NCI-H1092 (cell line): Measurements from ENCODE around the gene PTGFRN.

Experiments used
- DNase-seq: peaks from one replicate; lab custom pipeline; 2025; lab: John Stamatoyannopoulos, UW

PTGFRN gene

DNA sequence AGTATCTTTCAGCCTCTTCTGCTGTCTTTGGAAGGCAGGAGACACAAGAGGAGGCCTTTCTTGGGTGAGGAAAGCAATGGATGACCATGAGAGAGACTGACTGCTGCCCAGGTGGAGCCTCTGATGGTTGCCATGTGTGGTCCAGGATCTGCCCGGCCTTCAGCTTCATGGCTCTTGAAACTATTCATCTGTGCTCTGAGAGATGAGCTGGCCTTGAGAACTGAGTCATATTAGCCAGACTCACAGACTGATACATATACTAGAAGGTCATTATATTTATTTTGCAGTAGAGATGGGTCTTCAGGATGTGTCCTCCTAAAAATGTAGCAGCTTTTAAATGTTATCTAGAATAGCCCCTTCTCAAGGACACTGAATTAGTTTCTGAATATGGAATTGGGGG is 33.7 kb downstream of the PTGFRN start:
- DNase-seq: no peak

DNA sequence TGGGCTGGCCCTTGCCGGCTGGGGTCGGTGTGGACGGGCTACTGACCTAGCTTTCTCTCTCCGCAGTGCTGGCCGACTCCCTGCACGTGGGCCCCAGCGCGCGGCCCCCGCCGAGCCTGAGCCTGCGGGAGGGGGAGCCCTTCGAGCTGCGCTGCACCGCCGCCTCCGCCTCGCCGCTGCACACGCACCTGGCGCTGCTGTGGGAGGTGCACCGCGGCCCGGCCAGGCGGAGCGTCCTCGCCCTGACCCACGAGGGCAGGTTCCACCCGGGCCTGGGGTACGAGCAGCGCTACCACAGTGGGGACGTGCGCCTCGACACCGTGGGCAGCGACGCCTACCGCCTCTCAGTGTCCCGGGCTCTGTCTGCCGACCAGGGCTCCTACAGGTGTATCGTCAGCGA is 34.9 kb downstream of the PTGFRN start:
- no peak for DNase-seq

DNA sequence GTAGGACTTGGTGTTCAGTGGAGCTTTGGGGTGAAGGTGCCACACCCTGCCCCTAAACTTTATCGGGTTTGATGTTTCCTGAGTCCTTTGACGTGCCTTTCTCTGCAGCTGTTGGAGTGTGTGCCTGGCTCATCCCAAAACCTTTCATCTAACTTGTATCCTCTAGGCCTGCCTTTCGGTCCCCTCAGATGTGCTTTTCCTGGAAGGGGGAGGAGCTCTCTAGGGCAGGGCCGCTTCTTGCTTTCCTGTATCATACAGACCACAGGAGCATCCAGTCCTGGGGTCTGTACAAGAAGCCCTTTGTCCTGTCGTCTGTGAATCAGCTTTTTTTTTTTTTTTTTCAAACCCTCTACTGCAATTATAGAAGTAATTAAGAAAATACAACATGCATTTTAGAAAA is 35.7 kb downstream of the PTGFRN start:
- no peak for DNase-seq

DNA sequence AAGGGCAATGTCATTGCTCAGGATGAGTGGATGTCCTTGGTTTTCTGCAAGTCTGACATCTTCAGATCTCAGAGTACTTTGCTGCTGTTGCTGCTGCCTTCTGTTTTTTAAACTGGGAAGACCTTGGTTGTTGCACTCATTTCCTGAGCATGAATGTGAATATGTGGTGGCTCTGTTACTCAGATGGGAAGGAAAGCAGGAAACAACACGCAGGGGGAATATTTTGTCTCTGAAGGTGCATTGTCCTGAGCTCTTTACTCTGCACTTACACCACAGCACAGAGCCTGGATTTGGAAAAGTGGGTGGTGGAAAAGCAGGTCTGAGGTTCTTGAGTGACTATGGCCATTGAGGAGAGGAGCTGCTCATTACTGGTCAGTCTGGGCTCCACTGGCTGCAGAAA is 36.3 kb downstream of the PTGFRN start:
- no peak for DNase-seq

DNA sequence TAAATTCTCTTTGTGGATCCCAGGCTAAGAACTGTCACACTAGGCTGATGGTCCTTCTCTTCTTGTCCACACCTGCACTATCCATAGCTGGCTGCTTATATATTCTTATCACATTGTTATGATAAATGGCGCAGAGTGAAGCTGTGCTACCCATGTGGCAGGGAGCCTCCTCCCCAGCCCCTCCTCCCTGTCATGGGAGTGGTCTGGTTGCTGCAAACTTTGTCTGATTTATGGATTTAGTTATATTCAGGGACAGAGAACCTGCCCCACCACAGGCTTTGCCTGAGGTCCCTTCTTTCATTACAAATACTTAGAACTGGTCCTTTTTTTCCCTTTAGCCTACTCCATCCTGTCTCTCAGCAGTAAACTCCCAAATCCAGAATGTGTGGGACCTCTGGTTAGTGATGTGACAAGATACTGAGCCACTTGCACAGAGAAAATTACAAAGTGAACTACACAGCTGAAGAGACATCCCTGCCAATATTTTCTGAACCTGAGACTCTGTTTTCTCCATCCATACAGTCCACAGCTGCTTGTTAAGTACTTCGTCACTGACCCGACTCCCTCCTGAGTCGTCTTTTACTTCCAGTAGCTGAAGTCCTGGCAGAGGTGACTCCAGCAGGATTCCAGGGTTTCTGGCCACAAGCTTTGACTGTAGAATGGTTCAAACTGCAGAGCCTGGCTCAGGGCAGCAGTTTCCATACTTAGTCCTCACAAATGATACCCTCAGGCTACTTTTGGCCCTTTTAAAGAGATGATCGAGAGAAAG is 37.6 kb downstream of the PTGFRN start:
- DNase-seq: no peak

DNA sequence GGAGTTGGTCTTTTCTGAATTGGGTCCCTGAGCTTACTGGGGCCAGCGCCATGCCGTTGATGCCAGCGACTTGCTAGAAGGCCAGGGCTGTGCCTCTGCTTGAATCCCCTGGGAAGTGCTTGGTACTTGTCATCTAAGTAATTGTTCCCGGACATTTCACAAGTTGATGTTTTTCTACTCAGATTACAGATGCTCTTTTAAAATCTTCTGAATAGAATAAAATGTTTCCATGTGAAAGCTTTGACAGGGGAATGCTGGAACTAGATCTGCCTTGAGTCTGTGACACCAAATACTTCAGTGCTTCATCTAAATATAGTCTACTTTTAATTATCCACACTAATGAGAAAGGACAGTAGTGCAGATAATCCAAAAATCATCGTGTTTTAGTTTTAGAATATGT is 38.3 kb downstream of the PTGFRN start:
- no peak for DNase-seq

DNA sequence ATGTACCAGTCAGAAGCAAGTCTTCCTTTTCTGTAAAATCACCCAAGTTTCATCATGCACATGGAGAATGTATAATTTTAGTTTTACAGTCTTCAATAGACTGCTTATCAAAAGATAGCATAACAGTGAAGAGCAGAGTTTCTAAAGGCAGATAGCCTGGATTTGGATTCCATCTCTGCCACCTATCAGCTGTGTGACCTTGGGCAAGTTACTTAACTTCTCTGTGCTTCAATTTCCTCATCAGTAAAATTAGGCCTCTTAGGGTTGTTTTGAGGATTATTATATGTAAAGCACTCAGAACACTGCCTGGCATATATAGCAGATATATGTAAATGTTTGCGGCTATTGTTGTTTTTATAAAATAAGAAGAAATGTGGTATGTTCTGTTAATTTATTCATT is 38.9 kb downstream of the PTGFRN start:
- no peak for DNase-seq

DNA sequence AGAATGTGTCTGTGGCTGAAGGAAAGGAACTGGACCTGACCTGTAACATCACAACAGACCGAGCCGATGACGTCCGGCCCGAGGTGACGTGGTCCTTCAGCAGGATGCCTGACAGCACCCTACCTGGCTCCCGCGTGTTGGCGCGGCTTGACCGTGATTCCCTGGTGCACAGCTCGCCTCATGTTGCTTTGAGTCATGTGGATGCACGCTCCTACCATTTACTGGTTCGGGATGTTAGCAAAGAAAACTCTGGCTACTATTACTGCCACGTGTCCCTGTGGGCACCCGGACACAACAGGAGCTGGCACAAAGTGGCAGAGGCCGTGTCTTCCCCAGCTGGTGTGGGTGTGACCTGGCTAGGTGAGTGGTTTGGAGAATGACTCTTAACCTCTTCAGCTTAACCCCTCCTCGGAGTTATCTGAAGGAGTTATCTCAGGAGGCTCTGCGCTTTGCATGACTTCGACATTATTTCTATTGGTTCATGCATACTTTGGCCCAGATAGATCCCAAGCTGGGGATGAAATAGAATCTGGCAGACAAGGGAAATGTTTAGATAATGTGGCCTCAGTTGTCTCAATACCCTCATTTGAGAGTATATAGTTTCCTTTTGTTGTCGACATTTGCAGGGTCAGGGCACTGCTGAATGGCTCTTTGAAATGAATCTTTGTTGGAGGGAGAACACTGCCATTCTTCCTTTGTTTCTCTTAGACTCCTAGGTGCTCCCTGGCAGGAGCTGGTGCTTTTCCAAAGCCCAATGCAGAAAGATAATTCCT is 39.7 kb downstream of the PTGFRN start:
- DNase-seq: no peak

DNA sequence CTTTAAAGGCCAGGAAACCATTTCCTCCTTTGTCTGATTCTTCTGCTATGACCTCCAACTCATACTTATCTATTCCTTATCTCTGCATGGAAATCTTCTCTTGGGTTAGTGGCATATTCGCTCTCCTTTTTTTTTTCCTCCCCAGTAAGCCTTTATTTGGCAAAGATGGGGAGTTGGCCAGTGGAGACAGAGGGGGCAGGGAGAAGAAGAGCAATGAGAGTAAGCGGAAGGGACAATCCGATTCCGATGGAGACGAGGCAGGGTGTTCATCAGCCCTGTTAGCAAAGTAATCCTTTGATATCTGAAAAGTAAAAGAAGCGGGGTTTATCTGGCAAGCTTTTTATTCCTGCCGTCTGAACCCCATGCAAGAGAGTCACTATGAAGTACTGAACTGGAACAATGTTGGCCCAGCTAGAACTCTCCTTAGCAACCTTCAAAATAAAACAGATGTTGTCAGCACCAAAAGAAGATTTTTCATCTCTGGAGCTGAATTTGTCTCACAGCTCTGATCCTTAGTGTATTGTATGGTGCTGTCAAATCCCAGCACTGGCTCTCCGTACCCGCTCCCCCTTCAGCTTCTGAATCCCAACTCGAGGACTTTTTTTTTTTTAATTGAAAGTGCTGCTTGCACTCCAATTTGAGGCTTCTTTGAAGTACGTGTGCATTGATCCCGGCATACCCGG is 40.9 kb downstream of the PTGFRN start:
- DNase-seq: no peak

DNA sequence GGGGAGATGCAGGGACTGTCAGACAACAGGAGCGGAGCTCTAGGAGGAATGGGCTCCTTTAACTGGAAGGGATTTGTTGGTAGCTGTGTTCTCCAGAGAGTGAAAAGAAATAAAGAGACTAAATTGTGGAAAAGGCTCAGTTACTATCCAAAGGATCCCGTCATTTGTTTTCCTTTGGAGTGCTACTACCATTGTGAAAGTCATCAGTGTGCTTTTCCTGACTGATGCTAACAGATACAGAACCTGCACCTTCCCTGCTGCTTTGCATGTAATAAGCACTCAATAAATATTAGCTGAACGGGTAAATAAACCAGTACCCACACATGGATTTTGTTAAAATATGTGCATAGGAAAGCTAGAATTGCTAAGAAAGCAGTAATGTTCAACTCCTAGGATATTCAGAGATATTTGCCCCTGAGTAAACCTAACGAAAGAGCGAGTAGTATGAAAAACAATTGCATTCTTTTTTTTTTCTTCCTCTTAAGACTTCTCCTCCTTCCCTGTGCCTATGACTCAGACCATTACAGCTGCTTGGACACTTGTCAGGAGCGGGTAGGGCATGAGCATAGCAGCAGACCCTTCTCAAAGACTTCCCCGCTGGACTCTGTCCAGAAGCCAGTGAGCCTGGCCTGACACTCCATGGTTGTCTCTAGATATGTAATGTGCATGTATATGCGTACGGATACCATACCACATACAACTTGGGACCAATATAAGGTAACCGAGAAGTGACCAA is 41.7 kb downstream of the PTGFRN start:
- DNase-seq: no peak

DNA sequence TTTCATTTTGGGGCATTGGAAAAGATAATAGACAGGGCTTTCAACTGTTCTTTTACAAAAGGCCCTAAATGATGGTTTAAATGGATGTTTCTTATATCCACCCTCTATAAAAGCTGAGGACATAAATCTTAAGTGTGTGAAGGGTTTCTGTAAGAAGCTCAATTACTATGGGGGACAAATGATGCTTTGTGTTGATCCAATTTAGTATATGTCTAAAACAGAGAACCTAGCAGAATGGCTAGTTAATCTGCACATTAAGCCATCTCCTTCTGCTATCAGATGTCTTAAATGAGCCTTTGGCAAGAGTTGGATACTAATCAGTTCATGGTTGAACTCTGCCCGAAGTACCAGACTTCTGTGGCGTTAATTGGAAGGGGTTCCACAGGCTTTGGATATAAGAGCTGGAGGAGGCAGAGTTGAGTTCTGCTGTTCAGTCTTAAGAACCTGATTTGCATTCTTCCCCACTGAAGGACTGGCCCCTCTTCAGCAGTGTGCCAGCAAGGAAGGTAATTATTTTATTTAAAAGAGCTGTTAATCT is 43.1 kb downstream of the PTGFRN start:
- no peak for DNase-seq

DNA sequence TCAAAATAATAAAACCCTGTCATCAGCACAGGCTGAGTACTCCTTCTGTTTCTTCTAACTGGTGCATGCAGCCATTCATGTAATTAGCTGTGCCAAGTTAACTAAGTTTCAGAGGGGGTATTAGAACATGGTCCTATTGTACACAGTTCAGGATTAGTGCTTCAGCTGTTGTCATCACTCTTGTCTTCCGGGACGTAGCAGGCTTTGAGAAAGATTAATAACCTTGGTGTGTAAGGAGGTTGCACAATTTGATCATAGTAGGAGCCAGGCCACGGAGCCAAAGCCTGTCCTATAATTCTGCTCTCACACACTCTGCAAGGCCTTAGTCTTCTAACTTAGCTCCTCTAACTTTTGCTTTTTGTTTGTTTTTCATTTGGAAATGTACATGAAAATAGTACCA is 44.7 kb downstream of the PTGFRN start:
- no peak for DNase-seq

DNA sequence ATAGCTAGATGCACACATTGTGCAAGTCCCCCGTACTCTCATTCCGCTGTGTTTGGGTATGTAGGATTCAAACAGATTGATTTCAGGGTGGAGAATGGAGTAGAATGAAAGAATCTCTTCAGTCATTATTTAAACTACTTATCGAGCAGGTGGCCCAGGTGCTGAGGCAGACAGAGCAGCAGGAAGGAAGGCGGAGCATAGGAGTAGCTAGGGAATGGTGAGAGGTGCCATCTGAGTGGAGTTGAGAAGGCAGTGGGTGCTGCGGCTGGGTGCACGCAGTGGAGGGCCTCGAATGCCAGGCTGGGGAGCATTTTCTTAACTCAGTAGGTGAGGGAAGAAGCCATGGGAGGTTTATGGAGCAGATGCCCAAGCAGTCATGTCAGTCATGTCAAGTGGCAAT is 46.7 kb downstream of the PTGFRN start:
- no peak for DNase-seq

DNA sequence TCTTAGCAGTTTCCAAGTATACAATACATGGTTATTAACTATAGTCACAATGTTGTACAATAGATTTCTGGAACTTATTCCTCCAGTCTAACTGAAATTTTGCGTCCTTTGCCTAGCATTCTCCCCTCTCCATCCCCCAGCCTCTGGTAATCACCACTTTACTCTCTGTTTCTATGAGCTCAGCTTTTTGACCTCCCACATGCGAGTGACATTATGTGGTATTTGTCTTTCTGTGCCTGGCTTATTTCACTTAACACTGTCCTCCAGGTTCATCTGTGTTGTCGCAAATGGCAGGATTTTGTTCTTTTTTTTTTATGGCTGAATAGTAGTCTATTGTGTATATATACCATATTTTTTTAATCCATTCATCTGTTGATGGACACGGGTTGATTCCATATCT is 47.9 kb downstream of the PTGFRN start:
- DNase-seq: no peak

DNA sequence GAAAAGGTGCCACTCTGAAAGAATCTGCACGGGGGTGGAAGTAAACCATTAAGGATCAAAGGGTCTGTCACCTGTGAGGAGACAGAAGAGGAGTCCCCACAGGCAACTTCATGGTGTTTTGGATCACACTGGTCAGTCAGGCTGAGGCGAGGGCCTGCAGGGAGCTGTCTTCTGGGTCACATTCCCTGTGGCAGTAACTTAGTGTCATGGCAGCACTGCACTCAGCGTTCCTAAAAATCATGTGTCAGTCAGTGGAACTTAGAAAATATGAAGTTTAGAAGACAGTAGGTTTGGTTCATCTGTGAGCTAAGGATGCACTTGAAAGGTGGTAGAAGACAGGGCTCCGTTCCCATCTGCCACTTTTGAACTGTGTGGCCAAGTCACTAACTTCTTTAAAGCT is 48.4 kb downstream of the PTGFRN start:
- no peak for DNase-seq

DNA sequence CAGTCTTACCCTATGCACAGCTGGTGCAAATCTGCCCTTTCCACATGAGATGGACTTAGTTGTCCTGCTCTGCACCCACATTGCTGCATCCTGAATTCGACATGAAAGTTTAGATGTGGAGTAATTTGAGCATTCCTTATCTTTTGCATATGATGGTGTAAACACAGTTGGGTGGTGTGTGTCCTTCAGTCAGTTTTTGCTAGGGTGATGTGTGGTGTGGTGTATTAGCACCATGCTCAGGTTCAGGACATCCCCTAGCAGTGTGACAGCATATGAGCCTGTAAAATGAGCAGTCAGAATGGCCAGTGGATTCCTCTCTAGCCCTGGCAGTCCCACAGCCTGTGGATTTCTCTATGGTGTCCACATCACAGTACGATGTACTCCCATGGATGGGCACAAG is 49.3 kb downstream of the PTGFRN start:
- no peak for DNase-seq

DNA sequence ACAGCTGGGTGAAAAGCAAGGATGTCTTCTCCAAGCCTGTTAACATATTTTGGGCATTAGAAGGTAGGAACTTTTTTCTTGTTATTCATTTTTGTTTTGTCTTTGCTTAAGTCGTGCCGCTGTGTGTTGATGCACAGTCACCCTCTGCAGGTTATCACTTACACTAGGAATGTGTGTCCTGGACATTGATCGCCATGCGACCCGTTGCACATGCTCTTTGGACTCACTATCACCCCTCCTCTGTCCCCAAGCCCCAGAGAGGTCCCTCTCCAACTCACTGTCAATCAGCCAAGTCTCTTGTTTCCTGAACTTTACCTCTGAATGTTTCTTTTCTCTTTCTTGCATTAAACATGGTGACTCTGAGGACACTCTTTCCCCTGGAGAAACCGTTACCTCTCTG is 51.9 kb downstream of the PTGFRN start:
- no peak for DNase-seq

DNA sequence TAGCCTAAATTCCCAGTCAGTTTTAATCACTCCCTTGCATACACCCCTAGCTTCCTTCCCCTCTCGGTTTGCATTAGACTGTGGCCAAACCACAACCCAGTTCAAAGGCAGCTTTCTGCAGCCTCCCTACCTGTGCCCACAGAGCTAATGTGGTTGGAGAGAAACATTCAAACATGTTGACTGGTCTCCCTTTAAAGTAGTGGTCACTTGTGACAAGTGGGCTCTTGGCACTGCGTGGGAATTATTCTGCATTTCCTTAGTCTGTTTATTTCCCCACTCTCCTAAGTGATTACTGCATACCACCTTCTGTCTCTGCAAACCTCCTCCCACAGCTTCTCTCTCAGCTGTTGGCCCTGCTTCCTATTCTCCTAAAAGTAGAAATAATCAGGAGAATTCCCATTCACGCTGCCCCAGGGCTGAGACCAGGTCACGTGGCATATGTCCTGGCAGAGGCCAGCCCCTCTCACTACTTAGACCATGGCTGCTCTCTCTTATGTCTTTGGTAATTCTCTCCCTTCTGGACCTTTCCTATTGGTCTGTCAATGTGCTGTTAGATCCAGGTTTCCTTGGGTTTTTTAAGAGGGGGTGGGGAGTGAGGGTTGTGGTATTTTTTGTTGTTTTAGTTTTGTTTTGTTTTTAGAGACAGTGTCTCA is 53.4 kb downstream of the PTGFRN start:
- DNase-seq: no peak

DNA sequence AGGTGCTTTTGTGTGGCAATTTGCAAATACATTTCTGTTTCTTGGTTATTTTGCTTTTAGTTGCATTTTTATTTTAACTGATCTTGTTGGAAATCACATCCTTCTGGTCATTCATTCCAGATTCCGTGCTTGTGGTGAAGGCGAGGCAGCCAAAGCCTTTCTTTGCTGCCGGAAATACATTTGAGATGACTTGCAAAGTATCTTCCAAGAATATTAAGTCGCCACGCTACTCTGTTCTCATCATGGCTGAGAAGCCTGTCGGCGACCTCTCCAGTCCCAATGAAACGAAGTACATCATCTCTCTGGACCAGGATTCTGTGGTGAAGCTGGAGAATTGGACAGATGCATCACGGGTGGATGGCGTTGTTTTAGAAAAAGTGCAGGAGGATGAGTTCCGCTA is 57.1 kb downstream of the PTGFRN start:
- no peak for DNase-seq

DNA sequence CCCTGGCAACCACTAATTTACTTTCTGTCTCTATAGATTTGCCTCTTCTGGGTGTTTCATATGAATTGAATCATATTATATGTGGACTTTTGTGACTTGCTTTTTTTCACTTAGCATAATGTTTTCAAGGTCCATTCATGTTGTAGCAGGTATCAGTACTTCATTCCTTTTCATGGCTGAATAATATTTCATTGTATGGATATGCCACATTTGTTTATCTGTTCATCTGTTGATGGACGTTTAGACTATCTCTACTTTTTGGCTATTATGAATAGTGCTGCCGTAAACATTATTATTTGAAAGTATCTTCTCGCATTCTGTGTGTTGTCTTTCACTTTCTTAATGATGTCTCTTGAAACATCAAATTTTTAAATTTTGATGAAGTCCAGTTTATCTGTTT is 59.0 kb downstream of the PTGFRN start:
- DNase-seq: no peak

DNA sequence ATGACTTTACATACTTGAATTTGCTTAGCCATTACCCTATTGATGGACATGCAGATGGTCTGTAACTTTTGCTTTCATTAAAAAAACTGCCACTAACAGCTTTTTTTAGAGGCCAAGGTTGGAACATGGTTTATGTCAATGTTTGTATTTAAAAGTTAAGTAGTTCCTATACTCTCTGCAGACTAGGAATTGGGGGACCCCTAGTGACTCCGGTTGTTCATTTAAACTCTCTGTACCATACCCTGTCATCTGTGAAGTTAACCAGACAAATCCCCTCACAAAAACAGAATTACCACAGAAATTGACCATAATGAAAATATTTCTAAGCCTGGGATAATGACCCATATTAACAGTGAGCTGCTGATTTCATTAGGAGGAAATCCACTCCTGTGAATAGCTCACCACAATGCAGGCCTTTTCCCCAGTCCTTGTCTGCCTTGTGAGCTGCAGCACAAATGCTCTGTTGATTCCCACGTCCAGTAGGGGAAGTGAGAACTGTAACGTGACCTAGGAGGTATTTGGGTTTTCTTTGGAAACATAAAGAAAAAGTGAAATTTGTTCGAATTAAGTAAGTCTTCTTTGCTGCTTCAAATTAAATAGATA is 61.6 kb downstream of the PTGFRN start:
- no peak for DNase-seq
